Adrenal gland (tissue), 12 donors: ENCODE measurements around the gene SSBP3. TPM values are rescaled to one million over a fixed set of nuclear protein-coding genes. Genes with fewer than 3 reads are reported as not detected.

Experiments used
- DNase-seq, 7 donors: peaks; one replicate each; pipeline ENCODE4 v3.0.0-alpha.2; 2019 to 2020
- H3K27ac ChIP-seq, 5 donors: fragments of 200-600 bp; sonication (generic) in 4 of 5; 1 replicate in 3 of 5; 2 replicates in 2 of 5; pipeline versions ENCODE4 v1.5.1 to v1.8.0; 2016 to 2020; ENCODE audit warnings: mild to moderate bottlenecking in 1 of 5
- H3K27me3 ChIP-seq: fragments of 200-600 bp; 2 replicates; pipeline ENCODE4 v1.8.0; 2021
- H3K36me3 ChIP-seq, 2 donors: fragments of 200-600 bp; replicated peaks in 1 of 2; 1 replicate in 1 of 2; 2 replicates in 1 of 2; pipeline versions ENCODE4 v1.5.1 to v1.8.0; 2018 to 2022
- H3K4me1 ChIP-seq, 2 donors: fragments of 200-600 bp; replicated peaks in 1 of 2; 1 replicate in 1 of 2; 2 replicates in 1 of 2; pipeline versions ENCODE4 v1.5.1 to v1.8.0; 2018 to 2021
- H3K4me3 ChIP-seq, 4 donors: fragments of 200-600 bp; sonication (generic) in 3 of 4; one replicate each; pipeline ENCODE4 v1.5.1; 2016 to 2018
- H3K9me3 ChIP-seq, 3 donors: fragments of 200-600 bp; sonication (generic) in 1 of 3; replicated peaks in 1 of 3; 1 replicate in 2 of 3; 2 replicates in 1 of 3; pipeline versions ENCODE4 v1.5.1 to v1.8.0; 2016 to 2021
- POLR2A ChIP-seq, 2 donors: fragments of 450-650 bp; IDR thresholded peaks; one replicate each; pipeline ENCODE4 v1.6.1; 2017; ENCODE audit warnings: antibody characterized with exemption in 2 of 2, mild to moderate bottlenecking in 2 of 2, moderate library complexity in 1 of 2
- WGBS, 4 donors: extraction: QIAGEN DNeasy Blood & Tissue Kit in 2 of 4; methylation state at CpG; one replicate each; pipeline versions ENCODE4 v1.1.5 to v1.1.7; 2013 to 2017; 5-methylcytosine and 5-hydroxymethylcytosine counted together
- intact Hi-C, 2 donors: fragments of 100-400 bp; cut with DNase I; formaldehyde crosslinking; loops; one replicate each; pipeline versions ENCODE4 v1.14.1 to v1.15.0; 2022 to 2023
- polyA plus RNA-seq, 3 donors: library from polyadenylated mRNA; stranded (reverse); fragments of 200-250 nt in 2 of 3; fragments of 350-450 nt in 1 of 3; fragmentation: Illumina TruSeq in 1 of 3; extraction: RNeasy Lipid Tissue Mini Kit (QIAGEN cat#74804) in 1 of 3; gene quantifications; one replicate each; pipeline ENCODE4 v1.2.3, GENCODE V29; 2013 to 2014
- total RNA-seq, 9 donors: library from RNA; depleted of rRNA in 4 of 9; stranded (reverse); fragments of >200 nt in 4 of 9; fragments of 120-200 nt in 1 of 9; fragmentation: NEBNext Ultra II Directional in 1 of 9; extraction: Animal tissue kit (Norgen Biotek cat#: 25700) in 1 of 9; gene quantifications; one replicate each; pipeline versions ENCODE4 v1.1.0 to v1.2.4, GENCODE V29; 2013 to 2023
- TF ChIP-seq, protein P1 (sequence below), 6 experiments: fragments of 450-650 bp in 4 of 6; fragments of 200-600 bp in 2 of 6; sonication (generic) in 1 of 6; IDR thresholded peaks; 1 replicate in 5 of 6; 2 replicates in 1 of 6; pipeline versions ENCODE4 v1.5.1 to v1.8.0; 2016 to 2021; ENCODE audit warnings: antibody characterized with exemption in 6 of 6, mild to moderate bottlenecking in 2 of 6, moderate library complexity in 1 of 6
- donor health status: healthy with polysubstance abuse.
- donor health status: Bipolar disorder and iron deficiency.
- donor health status: DM: yes; HTN: yes; CAD: no.
- donor health status: DM: no; HTN: no; CAD: no.
- donor health status: DM: no; HTN: no; CAD: no.
- donor health status: DM: yes; HTN: yes; CAD: no.

SSBP3 gene
- total and polyA plus RNA-seq, 12 donors, result 15.3 to 150 (median 66.0) TPM

DNA sequence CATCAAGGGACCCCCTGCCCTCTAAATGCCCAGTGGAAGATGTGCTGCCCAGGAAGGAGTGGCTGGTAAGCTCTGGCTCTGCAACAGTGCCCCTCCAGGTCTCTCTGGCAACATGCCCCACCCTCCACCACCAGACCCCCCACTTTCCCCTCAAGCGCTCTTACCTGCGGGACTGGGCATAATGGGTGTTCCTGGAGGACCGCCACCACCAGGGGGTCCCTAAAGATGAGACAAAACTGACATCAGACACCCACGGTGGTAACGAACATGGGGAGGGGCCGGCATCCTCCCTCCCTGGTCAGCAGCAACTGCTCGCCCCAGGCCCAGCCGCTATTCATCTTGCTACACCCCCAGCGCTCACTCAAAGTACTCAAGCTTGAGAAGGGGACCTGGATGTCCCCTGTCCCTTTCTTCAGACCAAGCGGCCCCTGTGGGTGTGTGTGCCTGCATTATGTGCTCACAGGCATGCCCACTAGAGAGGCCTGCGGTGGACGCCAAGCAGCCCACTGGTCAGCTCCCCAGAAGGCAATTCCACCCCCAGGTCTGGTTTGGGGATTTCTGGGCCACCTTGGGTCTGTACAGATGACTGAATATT lies 165.4 kb downstream of the SSBP3 start:
- Histone ChIP-seq H3K4me1 (peaks cover 6 to 7% of the 10 kb centered on the region in 2 donors), H3K27me3 (no peaks in the 10 kb centered on the region), H3K36me3 (peaks cover 0 to 57% of the 10 kb centered on the region in 2 donors), H3K4me3 (no peak overlapping the region), H3K9me3 (no peaks in the 10 kb centered on the region), H3K27ac (no peak overlapping the region)
- no peak for DNase-seq
- intact Hi-C loops, result no loop called here
- no peak for TF ChIP-seq POLR2A (IDR thresholded peaks at IDR 0.05)
- TF ChIP-seq, protein P1, sequence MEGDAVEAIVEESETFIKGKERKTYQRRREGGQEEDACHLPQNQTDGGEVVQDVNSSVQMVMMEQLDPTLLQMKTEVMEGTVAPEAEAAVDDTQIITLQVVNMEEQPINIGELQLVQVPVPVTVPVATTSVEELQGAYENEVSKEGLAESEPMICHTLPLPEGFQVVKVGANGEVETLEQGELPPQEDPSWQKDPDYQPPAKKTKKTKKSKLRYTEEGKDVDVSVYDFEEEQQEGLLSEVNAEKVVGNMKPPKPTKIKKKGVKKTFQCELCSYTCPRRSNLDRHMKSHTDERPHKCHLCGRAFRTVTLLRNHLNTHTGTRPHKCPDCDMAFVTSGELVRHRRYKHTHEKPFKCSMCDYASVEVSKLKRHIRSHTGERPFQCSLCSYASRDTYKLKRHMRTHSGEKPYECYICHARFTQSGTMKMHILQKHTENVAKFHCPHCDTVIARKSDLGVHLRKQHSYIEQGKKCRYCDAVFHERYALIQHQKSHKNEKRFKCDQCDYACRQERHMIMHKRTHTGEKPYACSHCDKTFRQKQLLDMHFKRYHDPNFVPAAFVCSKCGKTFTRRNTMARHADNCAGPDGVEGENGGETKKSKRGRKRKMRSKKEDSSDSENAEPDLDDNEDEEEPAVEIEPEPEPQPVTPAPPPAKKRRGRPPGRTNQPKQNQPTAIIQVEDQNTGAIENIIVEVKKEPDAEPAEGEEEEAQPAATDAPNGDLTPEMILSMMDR (IDR thresholded peaks at IDR 0.05), result no peak
- 95 to 98% (median 97%) methylated on average over 5 to 12 of the region's 12 CpGs for WGBS, 4 donors

DNA sequence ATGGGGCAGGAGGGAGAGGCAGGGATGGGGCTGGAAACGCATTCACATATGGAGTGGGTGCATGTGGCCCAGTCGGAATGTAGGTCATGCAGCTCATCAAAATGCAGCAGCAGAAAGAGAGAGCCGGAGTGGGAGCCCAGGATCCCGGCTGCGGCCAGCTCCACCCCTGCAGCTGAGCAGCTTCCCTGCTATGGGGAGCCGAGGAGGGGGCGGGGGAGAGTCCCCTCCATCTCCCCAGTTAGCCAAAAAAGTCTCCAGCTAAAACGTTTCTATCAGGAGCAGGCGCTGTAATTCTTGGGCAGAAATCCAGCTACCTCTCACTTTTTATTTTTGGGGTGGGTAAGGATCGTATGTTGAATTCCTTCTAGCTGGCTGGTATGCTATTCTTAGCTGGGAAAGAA lies 166.6 kb downstream of the SSBP3 start:
- WGBS, 4 donors, result 79 to 90% (median 83%) methylated on average over 10 of the region's 10 CpGs
- Histone ChIP-seq H3K9me3 (no peaks in the 10 kb centered on the region), H3K4me3 (no peak overlapping the region), H3K36me3 (peaks cover 0 to 57% of the 10 kb centered on the region in 2 donors), H3K27me3 (no peaks in the 10 kb centered on the region), H3K4me1 (no peaks in the 10 kb centered on the region), H3K27ac (peak overlapping the region in 1 of 5 donors; percentile 16)
- intact Hi-C loops, result no loop called here
- TF ChIP-seq, protein P1 (IDR thresholded peaks at IDR 0.05), result no peak
- no peak for TF ChIP-seq POLR2A (IDR thresholded peaks at IDR 0.05)
- no peak for DNase-seq

DNA sequence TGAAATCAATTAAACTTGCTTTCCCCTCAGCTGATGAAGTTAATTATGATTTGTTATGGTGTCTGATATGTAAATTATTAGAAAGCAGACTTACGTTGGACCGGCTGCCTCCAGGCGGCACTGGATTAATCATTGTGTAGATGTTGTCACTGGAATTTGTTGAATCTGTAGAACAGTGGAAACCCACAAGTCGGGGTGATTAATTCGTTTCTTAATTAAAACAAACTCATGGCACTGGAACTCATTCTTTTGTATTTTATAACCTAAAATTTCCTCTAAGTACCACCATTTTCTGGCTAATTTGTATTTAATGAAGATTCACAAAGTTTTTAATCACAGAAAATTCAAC lies 167.2 kb downstream of the SSBP3 start:
- Histone ChIP-seq H3K27ac (peak overlapping the region in 1 of 5 donors; percentile 16), H3K4me3 (no peak overlapping the region), H3K4me1 (no peaks in the 10 kb centered on the region), H3K27me3 (no peaks in the 10 kb centered on the region), H3K9me3 (no peaks in the 10 kb centered on the region), H3K36me3 (peaks cover 0 to 57% of the 10 kb centered on the region in 2 donors)
- 82 to 90% (median 84%) methylated on average over 5 of the region's 5 CpGs for WGBS, 4 donors
- no peak for DNase-seq
- intact Hi-C loops, result no loop called here
- TF ChIP-seq, protein P1 (IDR thresholded peaks at IDR 0.05), result no peak
- TF ChIP-seq POLR2A (IDR thresholded peaks at IDR 0.05), result no peak

DNA sequence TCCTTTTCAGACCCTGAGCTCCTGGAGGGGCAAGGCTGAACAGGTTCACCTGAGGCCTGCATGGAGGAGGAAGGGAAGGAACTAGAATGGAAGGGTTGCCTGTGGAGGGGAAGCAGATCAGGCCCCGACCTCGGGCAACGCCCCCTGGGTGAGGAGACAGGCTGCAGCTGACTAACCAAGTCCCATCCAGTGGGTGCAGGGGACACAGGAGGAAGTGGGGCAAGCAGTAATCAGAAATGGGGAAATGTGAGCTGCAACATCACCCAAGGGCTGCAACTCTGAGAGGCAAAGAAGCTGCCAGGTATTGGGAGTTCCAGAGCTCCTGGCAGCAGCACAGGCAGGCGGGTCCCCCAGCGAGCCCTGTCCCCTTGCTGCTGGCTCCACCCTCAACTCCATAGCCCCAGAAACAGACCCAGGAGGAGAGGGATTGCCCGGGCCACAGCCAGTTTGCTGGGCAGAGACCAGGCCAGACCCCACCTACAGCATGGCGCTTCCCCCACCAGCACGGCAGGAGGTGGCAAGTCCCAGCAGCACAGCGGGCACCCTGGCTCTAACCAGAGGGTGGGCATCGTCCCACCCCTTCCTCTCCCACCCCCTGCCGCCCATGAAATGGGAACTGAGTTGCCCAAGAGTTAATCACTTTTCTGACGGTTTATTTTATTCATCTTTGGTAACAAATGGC lies 167.7 kb downstream of the SSBP3 start:
- Histone ChIP-seq H3K27ac (no peak overlapping the region), H3K4me3 (no peak overlapping the region), H3K36me3 (peaks cover 0 to 53% of the 10 kb centered on the region in 2 donors), H3K4me1 (no peaks in the 10 kb centered on the region), H3K9me3 (no peaks in the 10 kb centered on the region), H3K27me3 (no peaks in the 10 kb centered on the region)
- WGBS, 4 donors, result 77 to 87% (median 81%) methylated on average over 6 to 12 of the region's 12 CpGs
- TF ChIP-seq POLR2A (IDR thresholded peaks at IDR 0.05), result no peak
- TF ChIP-seq, protein P1 (IDR thresholded peaks at IDR 0.05), result no peak
- intact Hi-C loops, result no loop called here
- no peak for DNase-seq
